KMS-11 (cell line): ENCODE results near the gene RANBP1.

ENCODE experiments used
- H2AFZ ChIP-seq: fragments of 200-600 bp; sonication (generic); 2 replicates; pipeline ENCODE4 v1.6.1; 2016; ENCODE audit warnings: antibody characterized with exemption, mixed run types, low read depth
- H3K27ac ChIP-seq: fragments of 200-600 bp; sonication (generic); 2 replicates; pipeline ENCODE4 v1.6.1; 2016; ENCODE audit warnings: mild to moderate bottlenecking, mixed run types
- H3K27me3 ChIP-seq: fragments of 200-600 bp; sonication (generic); 2 replicates; pipeline ENCODE4 v1.6.1; 2017; ENCODE audit warnings: mild to moderate bottlenecking, low read depth, mixed run types, moderate library complexity; ENCODE audit not compliant: insufficient read depth
- H3K36me3 ChIP-seq: fragments of 200-600 bp; sonication (generic); 2 replicates; pipeline ENCODE4 v1.6.1; 2017; ENCODE audit warnings: mild to moderate bottlenecking, mixed run types; ENCODE audit not compliant: insufficient read depth
- H3K4me1 ChIP-seq: fragments of 200-600 bp; sonication (generic); 2 replicates; pipeline ENCODE4 v1.6.1; 2016; ENCODE audit warnings: mild to moderate bottlenecking, low read depth, mixed run types; ENCODE audit not compliant: poor library complexity, severe bottlenecking
- H3K4me2 ChIP-seq: fragments of 200-600 bp; sonication (generic); 2 replicates; pipeline ENCODE4 v1.7.0; 2016; ENCODE audit warnings: mild to moderate bottlenecking, mixed run types
- H3K4me3 ChIP-seq: fragments of 200-600 bp; sonication (generic); IDR thresholded peaks from 2 replicates; pipeline ENCODE4 v1.6.1; 2017; ENCODE audit warnings: low read depth, low read length, mixed read lengths; ENCODE audit not compliant: insufficient read depth
- H3K79me2 ChIP-seq: fragments of 200-600 bp; sonication (generic); 2 replicates; pipeline ENCODE4 v1.6.1; 2016; ENCODE audit warnings: low read depth, mixed run types; ENCODE audit not compliant: insufficient read depth
- H3K9ac ChIP-seq: fragments of 200-600 bp; sonication (generic); 2 replicates; pipeline ENCODE4 v1.6.1; 2016; ENCODE audit warnings: mild to moderate bottlenecking, mixed run types
- H4K20me1 ChIP-seq: fragments of 200-600 bp; sonication (generic); 2 replicates; pipeline ENCODE4 v1.6.1; 2016; ENCODE audit warnings: mild to moderate bottlenecking, mixed run types; ENCODE audit not compliant: insufficient read depth
- CTCF ChIP-seq: fragments of 200-600 bp; sonication (generic); conservative IDR thresholded peaks from 2 replicates; pipeline ENCODE4 v1.6.1; 2017; ENCODE audit warnings: low read depth, mild to moderate bottlenecking, antibody characterized with exemption, low read length, moderate library complexity, mixed read lengths

RANBP1 gene

GRCh38 chr22:20154602-20155187 lies 38.8 kb downstream of the RANBP1 start:
- Histone ChIP-seq H3K79me2 (no peaks in the 10 kb centered on the region), H3K27me3 (peaks cover 43% of the 10 kb centered on the region), H3K4me3 (no peak overlapping the region), H3K27ac (no peak overlapping the region), H4K20me1 (no peaks in the 10 kb centered on the region), H3K4me2 (no peak overlapping the region), H3K4me1 (no peaks in the 10 kb centered on the region), H3K9ac (no peak overlapping the region), H3K36me3 (no peaks in the 10 kb centered on the region), H2AFZ (no peak overlapping the region)
- TF ChIP-seq CTCF = no peak

- H3K4me1 ChIP-seq = no peaks in the 10 kb centered on the region
- no peak for TF ChIP-seq CTCF
- peaks cover 51% of the 10 kb centered on the region for H3K27me3 ChIP-seq
- H3K36me3 ChIP-seq = no peaks in the 10 kb centered on the region
- H3K79me2 ChIP-seq = no peaks in the 10 kb centered on the region
- no peak overlapping the region for H3K9ac ChIP-seq
- no peak overlapping the region for H3K4me2 ChIP-seq
- H2AFZ ChIP-seq = no peak overlapping the region
- H4K20me1 ChIP-seq = no peaks in the 10 kb centered on the region
- H3K27ac ChIP-seq = no peak overlapping the region
- no peak overlapping the region for H3K4me3 ChIP-seq
These were observed 39.6 kb downstream of the RANBP1 start for GRCh38 chr22:20155330-20156041.

- no peaks in the 10 kb centered on the region for H3K36me3 ChIP-seq
- peaks cover 52% of the 10 kb centered on the region for H3K27me3 ChIP-seq
- TF ChIP-seq CTCF = no peak
- no peak overlapping the region for H3K27ac ChIP-seq
- H2AFZ ChIP-seq = no peak overlapping the region
- H3K4me3 ChIP-seq = no peak overlapping the region
- no peaks in the 10 kb centered on the region for H4K20me1 ChIP-seq
- no peak overlapping the region for H3K9ac ChIP-seq
- H3K79me2 ChIP-seq = no peaks in the 10 kb centered on the region
- no peaks in the 10 kb centered on the region for H3K4me1 ChIP-seq
- no peak overlapping the region for H3K4me2 ChIP-seq
These were observed 40.1 kb downstream of the RANBP1 start for GRCh38 chr22:20156042-20156389.

- no peaks in the 10 kb centered on the region for H3K36me3 ChIP-seq
- H3K4me2 ChIP-seq = no peak overlapping the region
- H3K4me1 ChIP-seq = no peaks in the 10 kb centered on the region
- no peak overlapping the region for H3K4me3 ChIP-seq
- no peaks in the 10 kb centered on the region for H3K79me2 ChIP-seq
- TF ChIP-seq CTCF = peak; percentile 95
- no peak overlapping the region for H2AFZ ChIP-seq
- H3K9ac ChIP-seq = no peak overlapping the region
- no peaks in the 10 kb centered on the region for H4K20me1 ChIP-seq
- H3K27me3 ChIP-seq = peaks cover 57% of the 10 kb centered on the region
- H3K27ac ChIP-seq = no peak overlapping the region
These were observed 40.9 kb downstream of the RANBP1 start for GRCh38 chr22:20156611-20157429.
